GM12878 (cell line): Measurements from ENCODE around the gene APEX1. TPM values are rescaled to one million over a fixed set of nuclear protein-coding genes. Genes with fewer than 3 reads are reported as not detected.

ENCODE experiments used
- ATAC-seq: fragments of 200-7000 bp; cut with Tn5 transposase; 3 replicates; pipeline ENCODE4 v1.9.1; 2020; ENCODE audit warnings: mild to moderate bottlenecking, moderate library complexity
- BruUV-seq: library from RNA; stranded (reverse); fragments of 400-500 nt; replicated peaks from 2 replicates; lab custom pipeline; 2021; lab: Mats Ljungman, UMichigan
- CTCF ChIA-PET: fragments of 300-600 bp; sonication (Branson Sonifier 250); formaldehyde crosslinking; extraction: SDS; loops from one replicate; lab custom pipeline; 2021; ENCODE audit warnings: inconsistent platforms; lab: Yijun Ruan, JAX
- POLR2A ChIA-PET: fragments of 350-600 bp; formaldehyde crosslinking; extraction: SDS; loops from one replicate; lab custom pipeline; 2021; ENCODE audit warnings: inconsistent platforms; lab: Charles Lee
- RAD21 ChIA-PET: fragments of 300-600 bp; sonication (Branson Sonifier 250); formaldehyde crosslinking; loops from one replicate; lab custom pipeline; 2023; ENCODE audit warnings: antibody characterized with exemption; ENCODE audit not compliant: unreplicated experiment; lab: Charles Lee
- SMC1A ChIA-PET: fragments of 300-600 bp; sonication (Branson Sonifier 250); formaldehyde crosslinking; loops from one replicate; lab custom pipeline; 2023; ENCODE audit not compliant: unreplicated experiment, uncharacterized antibody; lab: Charles Lee
- DNase-seq: peaks from one replicate; pipeline ENCODE4 v3.0.0-alpha.2; 2011; ENCODE audit warnings: low read depth, low spot score
- FAIRE-seq: peaks from 3 replicates; lab custom pipeline; 2011; peaks lifted over from hg19 to GRCh38; lab: Jason Lieb, UNC
- H2AFZ ChIP-seq: 2 replicates; pipeline ENCODE4 v1.6.0; 2011; ENCODE audit warnings: low read depth, low read length, control low read depth; ENCODE audit not compliant: control insufficient read depth
- H3K27ac ChIP-seq: 2 replicates; pipeline ENCODE4 v1.5.1; 2011; ENCODE audit warnings: control low read depth; ENCODE audit not compliant: control insufficient read depth, insufficient read depth
- H3K27me3 ChIP-seq, 2 experiments: replicated peaks in 1 of 2; 2 replicates each; pipeline versions ENCODE4 v1.6.0 to v1.6.1; 2011; ENCODE audit warnings: low read length in 1 of 2; ENCODE audit not compliant: control insufficient read depth in 2 of 2, insufficient read depth in 2 of 2
- H3K36me3 ChIP-seq, 2 experiments: 2 replicates each; pipeline ENCODE4 v1.5.1; 2011; ENCODE audit warnings: low read length in 1 of 2; ENCODE audit not compliant: control insufficient read depth in 2 of 2, insufficient read depth in 2 of 2
- H3K4me1 ChIP-seq: 2 replicates; pipeline ENCODE4 v1.6.1; 2011; ENCODE audit warnings: mild to moderate bottlenecking, low read length, moderate library complexity, mixed read lengths; ENCODE audit not compliant: control insufficient read depth, insufficient read depth
- H3K4me2 ChIP-seq: 2 replicates; pipeline ENCODE4 v1.6.0; 2011; ENCODE audit warnings: control low read depth; ENCODE audit not compliant: control insufficient read depth, insufficient read depth
- H3K4me3 ChIP-seq: fragments of 200-600 bp; sonication (generic); 2 replicates; pipeline ENCODE4 v1.5.1; 2016
- H3K79me2 ChIP-seq: 2 replicates; pipeline ENCODE4 v1.6.0; 2011; ENCODE audit warnings: low read length; ENCODE audit not compliant: control insufficient read depth, insufficient read depth
- H3K9ac ChIP-seq: 2 replicates; pipeline ENCODE4 v1.8.0; 2011; ENCODE audit warnings: low read length, control low read depth, mixed read lengths; ENCODE audit not compliant: control insufficient read depth, insufficient read depth
- H3K9me3 ChIP-seq: replicated peaks from 3 replicates; pipeline ENCODE4 v1.5.1; 2011; ENCODE audit warnings: mild to moderate bottlenecking, low read length; ENCODE audit not compliant: control insufficient read depth, insufficient read depth
- H4K20me1 ChIP-seq: 2 replicates; pipeline ENCODE4 v1.6.0; 2011; ENCODE audit not compliant: control insufficient read depth, insufficient read depth
- IKZF1 ChIP-seq: fragments of 450-650 bp; conservative IDR thresholded peaks from 2 replicates; pipeline ENCODE4 v1.6.1; 2017; ENCODE audit warnings: antibody characterized with exemption, mild to moderate bottlenecking
- IRF4 ChIP-seq: IDR thresholded peaks from 2 replicates; pipeline ENCODE4 v1.6.1; 2011; ENCODE audit warnings: low read depth, low read length
- KLF5 ChIP-seq: fragments of 450-650 bp; IDR thresholded peaks from 2 replicates; pipeline ENCODE4 v1.6.1; 2014; ENCODE audit warnings: mild to moderate bottlenecking; ENCODE audit not compliant: partially characterized antibody
- MTA3 ChIP-seq: IDR thresholded peaks from 2 replicates; pipeline ENCODE4 v1.6.1; 2012; ENCODE audit warnings: low read length, inconsistent platforms, borderline replicate concordance
- POLR2A ChIP-seq: IDR thresholded peaks from 2 replicates; pipeline ENCODE4 v1.6.1; 2011; ENCODE audit warnings: low read depth, mild to moderate bottlenecking, low read length
- POLR2AphosphoS5 ChIP-seq: IDR thresholded peaks from 2 replicates; pipeline ENCODE4 v1.6.1; 2011; ENCODE audit warnings: mild to moderate bottlenecking, low read length, inconsistent platforms
- SPI1 ChIP-seq: IDR thresholded peaks from 2 replicates; pipeline ENCODE4 v1.6.1; 2011; ENCODE audit warnings: low read depth, mild to moderate bottlenecking, low read length, moderate library complexity, borderline replicate concordance; ENCODE audit not compliant: insufficient read depth
- SREBF1 ChIP-seq: IDR thresholded peaks from 2 replicates; pipeline ENCODE4 v1.6.1; 2012; ENCODE audit warnings: mild to moderate bottlenecking, low read length
- ZNF384 ChIP-seq: IDR thresholded peaks from 2 replicates; pipeline ENCODE4 v1.6.1; 2012; ENCODE audit warnings: low read depth, mild to moderate bottlenecking, low read length, improper control_type of control experiment, borderline replicate concordance
- WGBS: methylation state at CpG from one replicate; pipeline ENCODE4 v1.1.6; 2016; ENCODE audit warnings: low lambda C conversion rate; ENCODE audit not compliant: insufficient replicate concordance, insufficient coverage; ENCODE audit errors: missing lambda C conversion rate; 5-methylcytosine and 5-hydroxymethylcytosine counted together
- in situ Hi-C: fragments of 300-500 bp; cut with MboI; formaldehyde crosslinking; loops from 9 replicates; pipeline ENCODE4 v1.14.3; 2018; ENCODE audit warnings: mixed read lengths
- intact Hi-C: fragments of 100-400 bp; cut with micrococcal nuclease; formaldehyde crosslinking; loops from one replicate; pipeline ENCODE4 v1.14.2; 2022; ENCODE audit not compliant: unreplicated experiment
- polyA plus RNA-seq, 11 experiments: library from polyadenylated mRNA; depleted of rRNA in 4 of 11; unstranded in 6 of 11; stranded (reverse) in 5 of 11; fragments of >200 nt; fragmentation: Nextera tagmentation in 4 of 11; fragmentation: Illumina TruSeq in 1 of 11; extraction: Ambion mirVana in 4 of 11; extraction: Trizol in 1 of 11; gene quantifications; 1 replicate in 1 of 11; 2 replicates in 10 of 11; pipeline versions ENCODE4 v1.2.1 to v1.2.3, GENCODE V29; 2011 to 2016; ENCODE audit warnings: inconsistent platforms in 2 of 11, missing spikeins in 2 of 11, low read depth in 1 of 11
- total RNA-seq, 4 experiments: library from RNA; depleted of rRNA in 3 of 4; stranded (reverse); fragments of >200 nt in 3 of 4; fragmentation: Illumina TruSeq in 1 of 4; extraction: Trizol in 1 of 4; gene quantifications; 2 replicates each; pipeline versions ENCODE4 v1.2.1 to v1.2.3, GENCODE V29; 2013 to 2021
- TF ChIP-seq, protein P1 (sequence below): IDR thresholded peaks from 2 replicates; pipeline ENCODE4 v1.6.1; 2012; ENCODE audit warnings: low read depth, low read length, improper control_type of control experiment
- TF ChIP-seq, protein P2 (sequence below): fragments of 450-650 bp; formaldehyde crosslinking; IDR thresholded peaks from 2 replicates; pipeline ENCODE4 v1.5.0; 2022; ENCODE audit warnings: mild to moderate bottlenecking, missing genetic modification characterization

Gene APEX1
- total and polyA plus RNA-seq, 10 of the 15 experiments (the other 5 are each of a cell fraction or from before 2014, with no cell fraction given) = 115 to 407 (median 300) TPM

DNA sequence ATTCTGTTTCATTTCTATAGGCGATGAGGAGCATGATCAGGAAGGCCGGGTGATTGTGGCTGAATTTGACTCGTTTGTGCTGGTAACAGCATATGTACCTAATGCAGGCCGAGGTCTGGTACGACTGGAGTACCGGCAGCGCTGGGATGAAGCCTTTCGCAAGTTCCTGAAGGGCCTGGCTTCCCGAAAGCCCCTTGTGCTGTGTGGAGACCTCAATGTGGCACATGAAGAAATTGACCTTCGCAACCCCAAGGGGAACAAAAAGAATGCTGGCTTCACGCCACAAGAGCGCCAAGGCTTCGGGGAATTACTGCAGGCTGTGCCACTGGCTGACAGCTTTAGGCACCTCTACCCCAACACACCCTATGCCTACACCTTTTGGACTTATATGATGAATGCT, 1.9 kb downstream of the APEX1 start (continued):
- TF ChIP-seq SREBF1 (no peak), SPI1 (no peak), KLF5 (no peak), MTA3 (peak; percentile 28)
- TF ChIP-seq, all 136 proteins: peak for 4

- Histone ChIP-seq H3K27ac (no peak overlapping the region), H3K27me3 (no peaks in the 10 kb centered on the region), H3K4me3 (no peak overlapping the region), H3K79me2 (peaks cover 53% of the 10 kb centered on the region), H3K4me2 (no peak overlapping the region), H3K9ac (no peak overlapping the region), H3K36me3 (peaks cover 11 to 27% of the 10 kb centered on the region in 2 experiments), H4K20me1 (no peaks in the 10 kb centered on the region), H2AFZ (no peak overlapping the region), H3K9me3 (no peaks in the 10 kb centered on the region), H3K4me1 (peaks cover 6% of the 10 kb centered on the region)
- RAD21 ChIA-PET = no interaction called here
- intact Hi-C loops = no loop called here
- CTCF ChIA-PET = interaction anchor here (0.5 to 5.4 kb wide), 2 partner anchors 25 to 43 kb away, joined by 3 to 39 read pairs; partner anchors contain the start of gene TEP1
- WGBS = 70% methylated on average over 8 of the region's 8 CpGs
- TF ChIP-seq ZNF384 = no peak
- peak; percentile 58; the same call in 1 of the 2 replicates for TF ChIP-seq MTA3
- TF ChIP-seq, protein P1, sequence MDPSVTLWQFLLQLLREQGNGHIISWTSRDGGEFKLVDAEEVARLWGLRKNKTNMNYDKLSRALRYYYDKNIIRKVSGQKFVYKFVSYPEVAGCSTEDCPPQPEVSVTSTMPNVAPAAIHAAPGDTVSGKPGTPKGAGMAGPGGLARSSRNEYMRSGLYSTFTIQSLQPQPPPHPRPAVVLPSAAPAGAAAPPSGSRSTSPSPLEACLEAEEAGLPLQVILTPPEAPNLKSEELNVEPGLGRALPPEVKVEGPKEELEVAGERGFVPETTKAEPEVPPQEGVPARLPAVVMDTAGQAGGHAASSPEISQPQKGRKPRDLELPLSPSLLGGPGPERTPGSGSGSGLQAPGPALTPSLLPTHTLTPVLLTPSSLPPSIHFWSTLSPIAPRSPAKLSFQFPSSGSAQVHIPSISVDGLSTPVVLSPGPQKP = no peak
- TF ChIP-seq POLR2A = 0 out of 2 replicates have a peak, but pooled peaks have one; percentile 48
- no peak for TF ChIP-seq IKZF1
- TF ChIP-seq, protein P2, sequence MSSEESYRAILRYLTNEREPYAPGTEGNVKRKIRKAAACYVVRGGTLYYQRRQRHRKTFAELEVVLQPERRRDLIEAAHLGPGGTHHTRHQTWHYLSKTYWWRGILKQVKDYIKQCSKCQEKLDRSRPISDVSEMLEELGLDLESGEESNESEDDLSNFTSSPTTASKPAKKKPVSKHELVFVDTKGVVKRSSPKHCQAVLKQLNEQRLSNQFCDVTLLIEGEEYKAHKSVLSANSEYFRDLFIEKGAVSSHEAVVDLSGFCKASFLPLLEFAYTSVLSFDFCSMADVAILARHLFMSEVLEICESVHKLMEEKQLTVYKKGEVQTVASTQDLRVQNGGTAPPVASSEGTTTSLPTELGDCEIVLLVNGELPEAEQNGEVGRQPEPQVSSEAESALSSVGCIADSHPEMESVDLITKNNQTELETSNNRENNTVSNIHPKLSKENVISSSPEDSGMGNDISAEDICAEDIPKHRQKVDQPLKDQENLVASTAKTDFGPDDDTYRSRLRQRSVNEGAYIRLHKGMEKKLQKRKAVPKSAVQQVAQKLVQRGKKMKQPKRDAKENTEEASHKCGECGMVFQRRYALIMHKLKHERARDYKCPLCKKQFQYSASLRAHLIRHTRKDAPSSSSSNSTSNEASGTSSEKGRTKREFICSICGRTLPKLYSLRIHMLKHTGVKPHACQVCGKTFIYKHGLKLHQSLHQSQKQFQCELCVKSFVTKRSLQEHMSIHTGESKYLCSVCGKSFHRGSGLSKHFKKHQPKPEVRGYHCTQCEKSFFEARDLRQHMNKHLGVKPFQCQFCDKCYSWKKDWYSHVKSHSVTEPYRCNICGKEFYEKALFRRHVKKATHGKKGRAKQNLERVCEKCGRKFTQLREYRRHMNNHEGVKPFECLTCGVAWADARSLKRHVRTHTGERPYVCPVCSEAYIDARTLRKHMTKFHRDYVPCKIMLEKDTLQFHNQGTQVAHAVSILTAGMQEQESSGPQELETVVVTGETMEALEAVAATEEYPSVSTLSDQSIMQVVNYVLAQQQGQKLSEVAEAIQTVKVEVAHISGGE (CRISPR knock-in tag) = no peak
- TF ChIP-seq POLR2AphosphoS5 = peak; percentile 54
- no peak for TF ChIP-seq IRF4
- in situ Hi-C loops = no loop called here
- POLR2A ChIA-PET = interaction anchor here (1.0 to 1.2 kb wide), 2 partner anchors 12 to 116 kb away, joined by 3 read pairs; no protein-coding TSS in a partner anchor
- ATAC-seq (no peak), FAIRE-seq (no peak), DNase-seq (no peak)
- SMC1A ChIA-PET = no interaction called here
- BruUV-seq = no TSS peak
Measured at GRCh38 chr14:20458031-20458789, 3.2 kb downstream of the APEX1 start.
